GM18511 (cell line): ENCODE measurements around the gene AXDND1.
"Not testable (repeated sequence)": the region's sequence is repeated elsewhere in the genome, so short reads cannot be mapped to it uniquely, and the experiment has no call there.

ENCODE experiments used
- ATAC-seq: cut with Tn5 transposase; IDR thresholded peaks from one replicate; pipeline ENCODE4 v1.9.1; 2021; ENCODE audit warnings: mild to moderate bottlenecking, moderate library complexity; ENCODE audit not compliant: unreplicated experiment

AXDND1 gene

GRCh38 chr1:179366093-179366800 lies 476 bp downstream of the AXDND1 start:
- ATAC-seq = peak; percentile 34

- ATAC-seq = peak; percentile 30
Observed at GRCh38 chr1:179369751-179370341, 4.1 kb downstream of the AXDND1 start.

GRCh38 chr1:179372160-179372559 lies 6.4 kb downstream of the AXDND1 start:
- no peak for ATAC-seq

- no peak for ATAC-seq
Observed at GRCh38 chr1:179376223-179376622, 10.5 kb downstream of the AXDND1 start.

GRCh38 chr1:179380299-179380698 lies 14.5 kb downstream of the AXDND1 start:
- no peak for ATAC-seq

- no peak for ATAC-seq
Observed at GRCh38 chr1:179384027-179384426, 18.3 kb downstream of the AXDND1 start.

GRCh38 chr1:179385510-179385909 lies 19.7 kb downstream of the AXDND1 start:
- ATAC-seq = no peak

GRCh38 chr1:179393721-179394120 lies 27.9 kb downstream of the AXDND1 start:
- no peak for ATAC-seq

GRCh38 chr1:179399399-179399798 lies 33.6 kb downstream of the AXDND1 start:
- not testable (repeated sequence) for ATAC-seq

- ATAC-seq = not testable (repeated sequence)
Observed at GRCh38 chr1:179417760-179418159, 52.0 kb downstream of the AXDND1 start.

GRCh38 chr1:179418706-179419105 lies 52.9 kb downstream of the AXDND1 start:
- not testable (repeated sequence) for ATAC-seq

GRCh38 chr1:179424610-179425009 lies 58.8 kb downstream of the AXDND1 start:
- no peak for ATAC-seq

GRCh38 chr1:179425186-179425585 lies 59.4 kb downstream of the AXDND1 start:
- ATAC-seq = no peak

GRCh38 chr1:179437171-179437570 lies 71.4 kb downstream of the AXDND1 start:
- no peak for ATAC-seq

GRCh38 chr1:179439646-179440045 lies 73.9 kb downstream of the AXDND1 start:
- ATAC-seq = not testable (repeated sequence)

- not testable (repeated sequence) for ATAC-seq
Observed at GRCh38 chr1:179440301-179440700, 74.5 kb downstream of the AXDND1 start.

- no peak for ATAC-seq
Observed at GRCh38 chr1:179440971-179441370, 75.2 kb downstream of the AXDND1 start.

GRCh38 chr1:179441501-179441900 lies 75.7 kb downstream of the AXDND1 start:
- no peak for ATAC-seq

- not testable (repeated sequence) for ATAC-seq
Observed at GRCh38 chr1:179442846-179443245, 77.1 kb downstream of the AXDND1 start.

- ATAC-seq = no peak
Observed at GRCh38 chr1:179445593-179445992, 79.8 kb downstream of the AXDND1 start.

GRCh38 chr1:179447489-179447888 lies 81.7 kb downstream of the AXDND1 start:
- ATAC-seq = no peak

- no peak for ATAC-seq
Observed at GRCh38 chr1:179448437-179449149, 82.8 kb downstream of the AXDND1 start.
